ENCODE measurements around the gene CASTOR2. TPM values are rescaled to one million over a fixed set of nuclear protein-coding genes. Genes with fewer than 3 reads are reported as not detected.

CASTOR2 gene
- total RNA-seq, 1 donor from 2014 or later = 40.8 TPM

DNA sequence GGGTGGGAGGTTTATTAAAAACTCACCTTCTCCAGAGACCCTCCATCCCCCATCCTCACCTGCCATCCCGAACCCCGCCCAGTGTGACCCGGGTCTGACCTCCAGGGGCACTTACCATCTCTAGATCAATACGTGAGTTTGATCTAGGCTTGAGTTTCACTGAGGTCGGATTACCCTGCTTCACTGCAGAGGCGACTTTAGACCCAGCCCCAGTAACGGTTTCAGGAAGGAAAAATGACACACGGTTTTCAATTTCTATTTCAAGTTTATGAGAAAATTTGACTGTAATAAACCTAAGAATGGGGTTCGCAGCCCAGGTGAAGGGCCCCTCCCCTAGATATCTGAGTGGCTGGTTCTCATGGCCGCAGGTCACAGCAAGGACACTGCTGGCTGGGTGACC lies 76.0 kb downstream of the CASTOR2 start:
- TF ChIP-seq, protein P1, sequence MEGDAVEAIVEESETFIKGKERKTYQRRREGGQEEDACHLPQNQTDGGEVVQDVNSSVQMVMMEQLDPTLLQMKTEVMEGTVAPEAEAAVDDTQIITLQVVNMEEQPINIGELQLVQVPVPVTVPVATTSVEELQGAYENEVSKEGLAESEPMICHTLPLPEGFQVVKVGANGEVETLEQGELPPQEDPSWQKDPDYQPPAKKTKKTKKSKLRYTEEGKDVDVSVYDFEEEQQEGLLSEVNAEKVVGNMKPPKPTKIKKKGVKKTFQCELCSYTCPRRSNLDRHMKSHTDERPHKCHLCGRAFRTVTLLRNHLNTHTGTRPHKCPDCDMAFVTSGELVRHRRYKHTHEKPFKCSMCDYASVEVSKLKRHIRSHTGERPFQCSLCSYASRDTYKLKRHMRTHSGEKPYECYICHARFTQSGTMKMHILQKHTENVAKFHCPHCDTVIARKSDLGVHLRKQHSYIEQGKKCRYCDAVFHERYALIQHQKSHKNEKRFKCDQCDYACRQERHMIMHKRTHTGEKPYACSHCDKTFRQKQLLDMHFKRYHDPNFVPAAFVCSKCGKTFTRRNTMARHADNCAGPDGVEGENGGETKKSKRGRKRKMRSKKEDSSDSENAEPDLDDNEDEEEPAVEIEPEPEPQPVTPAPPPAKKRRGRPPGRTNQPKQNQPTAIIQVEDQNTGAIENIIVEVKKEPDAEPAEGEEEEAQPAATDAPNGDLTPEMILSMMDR (IDR thresholded peaks at IDR 0.05; ENCODE audit: unreplicated experiment) = no peak
- Mint-ChIP-seq H3K27ac (no peak overlapping the region), H3K36me3 (peaks cover 15% of the 10 kb centered on the region), H3K9me3 (no peaks in the 10 kb centered on the region), H3K27me3 (ENCODE audit: low read depth) (no peaks in the 10 kb centered on the region), H3K4me3 (no peak overlapping the region), H3K4me1 (no peaks in the 10 kb centered on the region)
- no peak for DNase-seq (ENCODE audit: low spot score in 2 of 2, unreplicated experiment in 2 of 2)

DNA sequence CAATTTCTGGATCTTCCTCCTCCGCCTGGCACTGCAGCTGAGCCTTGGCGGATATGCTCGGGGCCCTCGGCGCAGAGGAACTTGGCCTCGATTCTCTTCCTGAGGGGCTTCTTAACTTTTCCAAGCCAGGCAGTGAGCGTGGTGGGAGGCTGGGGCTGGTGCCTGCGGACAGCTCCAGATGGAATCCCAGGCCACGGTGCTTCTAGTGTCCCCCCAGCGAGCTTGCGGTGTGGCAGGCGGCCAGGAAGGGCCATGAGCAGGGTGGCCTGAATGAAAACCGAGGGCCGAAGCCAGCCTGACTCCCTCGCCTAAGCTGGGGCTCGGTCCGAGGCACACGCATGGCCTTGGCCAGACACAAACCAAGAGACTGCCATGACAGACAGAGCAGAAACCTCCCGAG lies 77.8 kb downstream of the CASTOR2 start:
- Mint-ChIP-seq H3K27me3 (ENCODE audit: low read depth) (no peaks in the 10 kb centered on the region), H3K9me3 (no peaks in the 10 kb centered on the region), H3K4me3 (no peak overlapping the region), H3K36me3 (peaks cover 20% of the 10 kb centered on the region), H3K4me1 (peaks cover 4% of the 10 kb centered on the region), H3K27ac (no peak overlapping the region)
- TF ChIP-seq, protein P1 (IDR thresholded peaks at IDR 0.05; ENCODE audit: unreplicated experiment) = no peak
- DNase-seq (ENCODE audit: low spot score in 2 of 2, unreplicated experiment in 2 of 2) = no peak

DNA sequence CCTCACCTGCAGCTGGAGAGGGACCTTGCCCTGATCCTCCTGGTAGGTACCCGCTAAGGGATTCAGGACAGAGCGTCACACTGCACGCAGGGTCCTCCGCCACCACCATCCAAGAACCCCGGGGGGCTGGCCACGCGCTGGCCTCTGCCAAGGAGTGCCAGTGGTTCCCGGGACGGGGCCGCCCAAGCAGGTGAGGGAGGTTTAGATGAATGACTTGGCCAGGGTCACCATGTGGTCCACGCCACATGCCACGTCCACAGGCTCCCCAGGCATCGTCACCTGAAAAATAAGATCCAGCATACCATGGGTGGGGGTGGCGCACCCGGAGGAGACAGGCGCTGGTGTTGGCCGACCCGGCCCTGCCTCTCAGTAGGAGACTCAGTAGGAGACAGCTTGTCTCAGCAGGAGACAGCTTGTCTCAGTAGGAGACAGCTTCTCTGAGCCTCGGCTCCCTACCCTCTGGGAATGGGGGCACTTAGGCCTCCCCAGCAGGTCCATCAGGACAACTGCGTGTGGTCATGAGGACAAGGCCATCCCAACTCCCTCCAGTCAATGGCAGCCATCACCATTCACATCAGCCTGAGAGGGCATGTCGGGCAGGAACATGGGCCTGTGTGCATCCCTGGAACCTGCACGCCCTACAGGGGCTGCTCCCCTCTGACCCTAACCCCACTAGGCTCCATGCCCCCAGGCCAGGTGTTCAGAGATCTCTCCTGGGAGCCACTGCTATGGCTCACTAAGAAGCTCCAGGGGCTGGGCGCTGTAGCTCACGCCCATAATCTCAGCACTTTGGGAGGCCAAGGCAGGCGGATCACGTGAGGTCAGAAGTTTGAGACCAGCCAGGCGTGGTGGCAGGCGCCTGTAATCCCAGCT lies 78.6 kb downstream of the CASTOR2 start:
- no peaks in the 10 kb centered on the region for H3K9me3 Mint-ChIP-seq
- H3K27me3 Mint-ChIP-seq (ENCODE audit: low read depth) = no peaks in the 10 kb centered on the region
- DNase-seq (ENCODE audit: low spot score in 2 of 2, unreplicated experiment in 2 of 2) = no peak
- no peak overlapping the region for H3K4me3 Mint-ChIP-seq
- H3K27ac Mint-ChIP-seq = no peak overlapping the region
- H3K4me1 Mint-ChIP-seq = peaks cover 4% of the 10 kb centered on the region
- H3K36me3 Mint-ChIP-seq = peaks cover 20% of the 10 kb centered on the region
- TF ChIP-seq, protein P1 (IDR thresholded peaks at IDR 0.05; ENCODE audit: unreplicated experiment) = no peak

DNA sequence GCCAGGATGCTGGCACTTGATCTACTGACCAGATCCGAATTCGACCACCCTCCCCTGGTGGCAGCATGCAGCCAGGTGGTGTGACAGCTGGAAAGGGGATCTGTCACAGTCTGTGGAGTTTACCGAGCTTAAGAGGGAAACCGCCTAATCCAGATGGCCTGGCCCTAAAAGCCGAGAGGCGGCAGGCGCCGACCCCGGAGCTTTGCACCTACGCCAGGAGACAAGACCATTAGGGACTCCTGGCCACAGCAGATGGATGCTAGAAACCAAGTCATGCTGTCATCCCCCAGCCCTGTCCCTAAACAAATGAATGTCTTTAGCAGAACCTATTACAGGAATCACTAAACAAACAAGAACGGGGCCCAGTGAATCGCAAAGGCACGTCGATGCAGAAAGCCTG lies 81.4 kb downstream of the CASTOR2 start:
- Mint-ChIP-seq H3K27ac (no peak overlapping the region), H3K27me3 (ENCODE audit: low read depth) (no peaks in the 10 kb centered on the region), H3K4me1 (peaks cover 4% of the 10 kb centered on the region), H3K4me3 (no peak overlapping the region), H3K36me3 (peaks cover 27% of the 10 kb centered on the region), H3K9me3 (no peaks in the 10 kb centered on the region)
- DNase-seq (ENCODE audit: low spot score in 2 of 2, unreplicated experiment in 2 of 2) = no peak
- TF ChIP-seq, protein P1 (IDR thresholded peaks at IDR 0.05; ENCODE audit: unreplicated experiment) = no peak

DNA sequence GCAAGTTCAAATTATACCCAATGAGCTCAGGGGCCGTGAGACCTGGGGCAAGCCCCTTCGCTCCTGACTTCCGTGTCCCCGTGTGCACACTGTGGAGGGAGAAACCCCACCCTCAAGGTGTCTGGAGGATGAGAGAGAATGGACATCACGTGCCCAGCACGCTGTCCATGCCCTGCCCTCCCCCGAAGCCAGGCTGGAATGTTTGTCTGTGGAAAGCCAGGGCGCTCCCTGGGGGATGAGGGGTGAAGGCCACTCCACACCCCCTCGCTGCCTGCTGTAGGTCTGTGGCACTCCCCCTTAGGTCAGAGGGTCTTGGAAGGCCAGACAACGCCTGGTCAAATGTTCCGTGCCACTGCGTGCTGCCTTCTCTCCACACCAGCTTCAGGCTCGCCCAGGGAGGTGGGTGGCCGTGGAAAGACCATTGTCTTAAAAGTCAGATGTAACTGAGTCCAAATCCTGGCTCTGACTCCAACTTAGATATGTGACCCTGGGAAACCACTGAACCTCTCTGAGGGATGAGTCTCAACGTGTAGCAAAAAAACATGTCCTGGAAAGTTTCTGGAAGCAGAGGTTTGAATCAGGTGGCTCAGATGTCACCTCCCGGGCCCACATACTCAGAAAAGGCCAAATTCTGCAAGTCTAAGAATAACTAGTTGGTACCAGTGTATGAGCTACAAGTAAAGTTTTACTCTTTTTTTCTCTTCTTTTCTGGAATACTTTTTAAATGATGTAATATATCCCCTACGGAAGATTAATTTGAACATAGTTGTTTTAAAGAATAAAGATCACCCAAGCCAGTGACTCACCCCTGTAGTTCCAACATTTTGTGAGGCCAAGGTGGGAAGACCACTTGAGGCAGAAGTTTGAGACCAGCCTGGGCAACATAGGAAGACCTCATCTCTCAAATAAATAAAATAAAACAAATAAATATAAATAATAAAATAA lies 84.2 kb downstream of the CASTOR2 start:
- no peaks in the 10 kb centered on the region for H3K9me3 Mint-ChIP-seq
- H3K27me3 Mint-ChIP-seq (ENCODE audit: low read depth) = no peaks in the 10 kb centered on the region
- no peak for DNase-seq (ENCODE audit: low spot score in 2 of 2, unreplicated experiment in 2 of 2)
- H3K4me1 Mint-ChIP-seq = peaks cover 4% of the 10 kb centered on the region
- TF ChIP-seq, protein P1 (IDR thresholded peaks at IDR 0.05; ENCODE audit: unreplicated experiment) = no peak
- no peak overlapping the region for H3K4me3 Mint-ChIP-seq
- peaks cover 25% of the 10 kb centered on the region for H3K36me3 Mint-ChIP-seq
- peak overlapping the region; percentile 43 for H3K27ac Mint-ChIP-seq
